HEK293T (cell line): ENCODE measurements around the gene COA3.

Source experiments
- CTCF ChIA-PET: fragments of 350-600 bp; formaldehyde crosslinking; extraction: SDS; loops from one replicate; lab custom pipeline; 2021; ENCODE audit warnings: antibody characterized with exemption, inconsistent platforms; lab: Yijun Ruan, JAX
- POLR2A ChIA-PET: fragments of 350-600 bp; formaldehyde crosslinking; extraction: SDS; loops from one replicate; lab custom pipeline; 2020; ENCODE audit warnings: antibody characterized with exemption, inconsistent platforms; lab: Yijun Ruan, JAX
- DNase-seq: peaks from one replicate; pipeline ENCODE4 v3.0.0; 2012; ENCODE audit warnings: mixed read lengths; ENCODE audit errors: extremely low spot score
- ARNT ChIP-seq: fragments of 450-650 bp; IDR thresholded peaks from 2 replicates; pipeline ENCODE4 v1.6.1; 2017; ENCODE audit warnings: mild to moderate bottlenecking
- BHLHE40 ChIP-seq: fragments of 450-650 bp; IDR thresholded peaks from 2 replicates; pipeline ENCODE4 v1.6.1; 2016; ENCODE audit warnings: mild to moderate bottlenecking, moderate library complexity, borderline replicate concordance
- CTBP1 ChIP-seq: fragments of 450-650 bp; IDR thresholded peaks from 2 replicates; pipeline ENCODE4 v1.6.1; 2016; ENCODE audit warnings: borderline replicate concordance
- ELF4 ChIP-seq: fragments of 450-650 bp; IDR thresholded peaks from 2 replicates; pipeline ENCODE4 v1.6.1; 2017; ENCODE audit warnings: antibody characterized with exemption
- FOXA1 ChIP-seq: fragments of 450-650 bp; IDR thresholded peaks from 2 replicates; pipeline ENCODE4 v1.6.1; 2016; ENCODE audit warnings: mild to moderate bottlenecking
- FOXK2 ChIP-seq: fragments of 450-650 bp; IDR thresholded peaks from 2 replicates; pipeline ENCODE4 v1.6.1; 2016; ENCODE audit warnings: mild to moderate bottlenecking
- FOXM1 ChIP-seq: fragments of 450-650 bp; IDR thresholded peaks from 2 replicates; pipeline ENCODE4 v1.6.1; 2017; ENCODE audit warnings: mild to moderate bottlenecking, borderline replicate concordance
- HDGF ChIP-seq: fragments of 450-650 bp; IDR thresholded peaks from 2 replicates; pipeline ENCODE4 v1.6.1; 2017; ENCODE audit warnings: antibody characterized with exemption, borderline replicate concordance
- L3MBTL2 ChIP-seq: fragments of 450-650 bp; conservative IDR thresholded peaks from 2 replicates; pipeline ENCODE4 v1.6.1; 2016; ENCODE audit warnings: mild to moderate bottlenecking
- LEF1 ChIP-seq: fragments of 450-650 bp; IDR thresholded peaks from 2 replicates; pipeline ENCODE4 v1.6.1; 2017; ENCODE audit warnings: mild to moderate bottlenecking, borderline replicate concordance
- NFRKB ChIP-seq: fragments of 450-650 bp; IDR thresholded peaks from 2 replicates; pipeline ENCODE4 v1.6.1; 2016; ENCODE audit warnings: mild to moderate bottlenecking, moderate library complexity
- SP1 ChIP-seq: fragments of 450-650 bp; IDR thresholded peaks from 2 replicates; pipeline ENCODE4 v1.6.1; 2017
- SUZ12 ChIP-seq: fragments of 450-650 bp; IDR thresholded peaks from 2 replicates; pipeline ENCODE4 v1.6.1; 2016; ENCODE audit warnings: mild to moderate bottlenecking
- TARDBP ChIP-seq: fragments of 450-650 bp; IDR thresholded peaks from 2 replicates; pipeline ENCODE4 v1.6.1; 2016
- ZNF384 ChIP-seq: fragments of 450-650 bp; IDR thresholded peaks from 2 replicates; pipeline ENCODE4 v1.6.1; 2016
- TF ChIP-seq, protein P1 (sequence below): fragments of 450-650 bp; IDR thresholded peaks from 2 replicates; pipeline ENCODE4 v1.6.1; 2016

COA3 gene

DNA sequence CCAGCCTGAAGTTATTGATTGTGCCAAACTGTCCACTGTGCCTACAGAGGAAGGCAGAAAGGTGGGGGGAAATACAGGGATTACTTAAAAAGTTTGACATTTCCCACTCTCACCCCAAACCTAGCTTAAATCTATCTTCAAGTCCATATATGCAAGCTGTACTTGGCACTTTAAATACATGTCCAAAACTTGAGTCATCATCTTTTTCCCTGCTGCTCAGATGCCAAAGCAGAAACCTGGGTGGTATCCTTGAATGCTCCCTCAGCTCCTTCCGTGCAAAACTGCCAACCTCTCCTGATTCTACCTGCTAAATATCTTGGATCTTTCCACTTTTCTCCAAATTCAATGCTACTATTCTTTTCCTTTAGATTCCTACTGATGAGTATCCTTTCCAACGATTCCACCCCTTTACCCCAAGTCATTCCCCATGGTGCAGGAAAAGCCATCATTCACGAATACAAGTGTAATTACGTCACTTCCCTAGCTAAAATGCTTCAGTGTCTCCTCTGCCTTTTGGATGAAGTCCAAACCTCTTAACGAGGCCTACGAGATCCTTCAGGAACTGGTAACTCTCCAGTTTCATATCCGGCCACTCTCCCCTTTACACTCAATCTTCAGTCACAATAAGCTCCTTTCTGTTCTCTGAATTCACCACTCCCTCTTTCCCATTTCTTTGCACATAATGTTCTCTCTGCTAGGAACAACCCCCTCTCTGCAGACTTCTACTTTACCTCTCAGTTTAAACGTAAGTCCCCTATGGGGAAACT lies 16.3 kb upstream of the COA3 start:
- CTCF ChIA-PET = interaction anchor here (0.6 to 1.4 kb wide), 4 partner anchors 8 to 125 kb away, joined by 3 to 5 read pairs (median 4); no protein-coding TSS in a partner anchor
- TF ChIP-seq FOXM1 (no peak), ZNF384 (no peak), LEF1 (no peak), HDGF (no peak), L3MBTL2 (no peak), BHLHE40 (no peak), TARDBP (no peak)
- TF ChIP-seq, protein P1, sequence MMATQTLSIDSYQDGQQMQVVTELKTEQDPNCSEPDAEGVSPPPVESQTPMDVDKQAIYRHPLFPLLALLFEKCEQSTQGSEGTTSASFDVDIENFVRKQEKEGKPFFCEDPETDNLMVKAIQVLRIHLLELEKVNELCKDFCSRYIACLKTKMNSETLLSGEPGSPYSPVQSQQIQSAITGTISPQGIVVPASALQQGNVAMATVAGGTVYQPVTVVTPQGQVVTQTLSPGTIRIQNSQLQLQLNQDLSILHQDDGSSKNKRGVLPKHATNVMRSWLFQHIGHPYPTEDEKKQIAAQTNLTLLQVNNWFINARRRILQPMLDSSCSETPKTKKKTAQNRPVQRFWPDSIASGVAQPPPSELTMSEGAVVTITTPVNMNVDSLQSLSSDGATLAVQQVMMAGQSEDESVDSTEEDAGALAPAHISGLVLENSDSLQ = no peak
- POLR2A ChIA-PET = interaction anchor here (0.9 to 1.4 kb wide), 4 partner anchors 9 to 279 kb away, joined by 4 to 5 read pairs (median 4); partner anchors contain the start of genes BECN1 and NAGLU
- no peak for DNase-seq

DNA sequence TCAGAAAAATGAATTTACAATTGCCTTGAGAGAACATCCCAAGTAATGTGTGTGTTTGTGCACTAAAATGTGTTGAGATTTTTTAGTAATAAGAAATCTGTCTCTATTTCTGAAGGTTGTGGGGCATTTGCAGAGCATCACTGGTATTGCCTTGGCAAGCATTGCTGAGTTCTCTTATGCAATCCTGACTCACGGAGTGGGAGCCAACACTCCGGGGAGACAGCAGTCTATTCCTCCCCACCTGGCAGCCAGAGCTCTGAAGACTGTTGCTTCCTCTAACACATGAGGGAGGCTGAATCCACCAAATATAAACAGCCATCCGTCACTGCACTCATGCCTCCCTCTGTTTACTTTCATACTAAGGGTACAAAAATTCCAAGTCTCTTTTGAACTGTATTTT lies 10.7 kb upstream of the COA3 start:
- ChIA-PET POLR2A (interaction anchor here (0.9 kb wide), 1 partner anchor 15 kb away, joined by 4 read pairs; the partner anchor contains the start of gene BECN1), CTCF (no interaction called here)
- no peak for DNase-seq
- no peak for TF ChIP-seq SUZ12
- TF ChIP-seq ZNF384 = no peak

DNA sequence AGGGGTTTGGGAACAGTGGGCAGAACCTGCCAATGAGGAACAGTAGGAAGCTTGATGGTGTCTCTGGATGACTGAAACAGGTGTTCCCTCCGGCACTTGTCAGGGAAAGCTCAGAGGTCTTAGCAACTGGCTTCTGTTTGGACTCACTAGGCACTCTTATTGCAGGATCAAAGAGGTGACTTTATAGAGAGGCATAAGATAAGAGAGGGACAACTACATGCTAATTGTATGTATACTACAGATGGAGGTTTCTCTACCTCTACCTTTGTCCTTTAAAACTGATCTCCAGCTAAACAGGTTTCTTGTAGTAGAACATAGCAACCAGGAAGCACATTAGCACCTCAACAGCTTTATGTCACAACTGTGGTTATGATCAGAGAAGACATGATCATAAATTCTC lies 7.7 kb upstream of the COA3 start:
- TF ChIP-seq SP1 (no peak), TARDBP (no peak), L3MBTL2 (no peak), FOXA1 (no peak), SUZ12 (no peak), FOXK2 (no peak), NFRKB (no peak), HDGF (no peak), ELF4 (no peak), ARNT (no peak)
- POLR2A ChIA-PET = interaction anchor here (0.9 kb wide), 2 partner anchors 18 to 240 kb away, joined by 3 read pairs; partner anchors contain the start of genes BECN1 and MLX
- CTCF ChIA-PET = no interaction called here
- no peak for DNase-seq

DNA sequence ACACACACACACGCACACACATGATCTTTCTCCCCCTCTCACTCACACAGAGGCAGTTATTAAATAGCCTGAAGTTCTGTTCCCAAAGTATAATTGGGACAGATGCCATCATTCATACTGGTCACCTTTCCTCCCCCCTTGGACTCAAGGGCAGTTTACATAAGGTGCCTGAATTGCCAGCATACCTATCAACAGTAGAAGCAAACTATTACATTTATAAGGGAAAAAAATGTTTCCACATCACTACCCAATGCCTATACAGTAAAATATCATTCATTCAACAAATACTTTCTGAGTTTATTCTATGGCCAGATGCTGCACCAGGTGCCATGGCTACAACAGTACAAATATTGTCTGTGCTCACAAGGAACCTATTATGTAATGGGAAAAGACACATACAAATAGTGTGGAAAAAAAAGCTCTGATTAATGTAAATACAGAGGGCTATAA lies 6.4 kb upstream of the COA3 start:
- ChIA-PET POLR2A (no interaction called here), CTCF (no interaction called here)
- DNase-seq = no peak
- TF ChIP-seq, protein P1 = no peak
- TF ChIP-seq L3MBTL2 = no peak
- no peak for TF ChIP-seq TARDBP
- no peak for TF ChIP-seq ELF4
- TF ChIP-seq CTBP1 = no peak
- no peak for TF ChIP-seq HDGF
- no peak for TF ChIP-seq LEF1
- TF ChIP-seq SUZ12 = no peak
- TF ChIP-seq FOXA1 = no peak
- no peak for TF ChIP-seq NFRKB
- no peak for TF ChIP-seq ARNT
- TF ChIP-seq FOXM1 = no peak
- TF ChIP-seq BHLHE40 = no peak

DNA sequence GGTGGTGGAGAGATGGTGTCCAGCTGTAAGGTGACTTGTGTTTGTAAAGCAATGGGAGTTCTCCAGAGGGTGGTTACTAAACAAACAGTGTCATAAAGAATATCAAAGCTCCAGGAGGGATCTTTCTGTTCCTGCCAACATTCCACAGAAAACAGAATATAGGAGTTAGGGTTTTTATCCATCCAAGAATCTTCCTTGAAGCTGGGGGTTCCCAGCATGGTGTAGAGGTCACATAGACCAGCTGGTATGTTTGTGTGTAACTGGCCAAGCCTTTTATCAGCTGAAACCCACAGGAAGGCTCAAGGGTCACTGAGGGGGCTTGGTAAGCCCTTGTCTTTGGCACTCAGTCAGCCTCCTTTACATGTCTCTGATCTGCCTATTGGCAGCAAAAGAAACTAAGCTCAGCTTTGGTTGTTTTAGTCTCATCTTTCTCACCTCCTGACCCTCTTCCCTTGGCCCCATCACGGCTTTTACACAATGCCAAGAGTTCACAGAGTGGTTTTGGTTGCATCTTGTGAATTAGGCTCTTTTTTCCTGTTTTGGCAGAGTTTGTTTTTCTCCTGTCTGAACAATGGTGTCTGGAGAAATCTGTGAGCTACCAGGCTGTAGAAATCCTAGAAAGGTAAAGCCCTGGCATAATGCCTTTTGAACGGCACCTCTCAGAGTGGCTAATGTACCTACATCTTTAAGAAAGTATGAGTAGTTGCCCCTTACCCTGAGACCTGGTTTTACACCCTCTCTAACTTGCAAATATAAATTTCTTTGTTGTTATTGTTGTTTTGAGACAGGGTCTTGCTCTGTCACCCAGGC lies 4.8 kb upstream of the COA3 start:
- CTCF ChIA-PET = interaction anchor here (1.8 kb wide), 1 partner anchor 21 kb away, joined by 6 read pairs; the partner anchor contains the start of gene BECN1
- POLR2A ChIA-PET = interaction anchor here (1.0 to 1.3 kb wide), 3 partner anchors 21 to 145 kb away, joined by 3 to 6 read pairs (median 6); partner anchors contain the start of genes BECN1, TUBG2 and VPS25
- TF ChIP-seq LEF1 (no peak), FOXM1 (no peak), CTBP1 (no peak), ARNT (no peak), BHLHE40 (no peak), NFRKB (no peak), FOXK2 (no peak), HDGF (no peak), ZNF384 (no peak)
- TF ChIP-seq, protein P1 = no peak
- no peak for DNase-seq

DNA sequence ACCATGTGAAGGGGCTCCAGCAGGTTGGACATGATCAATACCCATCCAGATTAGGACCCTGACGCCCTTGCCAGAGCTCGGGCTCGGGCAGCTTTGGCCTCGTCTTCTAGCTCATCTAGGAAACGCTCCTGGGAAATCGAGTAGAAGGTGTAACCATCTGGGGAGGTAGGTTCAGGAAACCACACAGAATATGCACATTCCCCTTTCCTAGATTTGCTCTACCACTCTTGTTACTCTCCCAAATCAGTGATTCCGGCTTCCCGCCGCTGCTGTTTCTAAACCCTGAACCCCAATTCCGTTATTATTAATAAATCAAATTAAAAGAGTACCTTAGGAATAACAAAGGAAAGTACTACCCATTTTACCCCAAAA lies 507 bp downstream of the COA3 start:
- CTCF ChIA-PET = interaction anchor here (0.9 kb wide), 1 partner anchor 11 kb away, joined by 3 read pairs; no protein-coding TSS in a partner anchor
- TF ChIP-seq HDGF (no peak), BHLHE40 (no peak), TARDBP (no peak), FOXA1 (no peak), SP1 (no peak), ARNT (no peak), NFRKB (no peak), FOXK2 (no peak), SUZ12 (no peak), ELF4 (no peak), CTBP1 (no peak), LEF1 (no peak)
- TF ChIP-seq, protein P1 = no peak
- POLR2A ChIA-PET = interaction anchor here (0.6 to 2.1 kb wide), 10 partner anchors 10 to 119 kb away, joined by 3 to 16 read pairs (median 3); partner anchors contain the start of genes RAMP2, VPS25 and WNK4
- no peak for DNase-seq
